Upper lobe of right lung (tissue), 1 donor: ENCODE measurements around the gene ERVW-1. TPM values are rescaled to one million over a fixed set of nuclear protein-coding genes. Genes with fewer than 3 reads are reported as not detected.

Experiments
- ATAC-seq: fragments of 200-7000 bp; cut with Tn5 transposase; one replicate; pipeline ENCODE4 v1.9.1; 2020; ENCODE audit warnings: mild to moderate bottlenecking, moderate library complexity
- DNase-seq: peaks from one replicate; pipeline ENCODE4 v3.0.0-alpha.2; 2020
- H3K27ac ChIP-seq: fragments of 200-600 bp; one replicate; pipeline ENCODE4 v1.8.0; 2022
- H3K27me3 ChIP-seq: fragments of 200-600 bp; one replicate; pipeline ENCODE4 v1.8.0; 2022; ENCODE audit warnings: mild to moderate bottlenecking
- H3K36me3 ChIP-seq: fragments of 200-600 bp; one replicate; pipeline ENCODE4 v1.8.0; 2022
- H3K4me1 ChIP-seq: fragments of 200-600 bp; one replicate; pipeline ENCODE4 v1.8.0; 2022
- H3K4me3 ChIP-seq: fragments of 200-600 bp; one replicate; pipeline ENCODE4 v1.8.0; 2022; ENCODE audit warnings: mild to moderate bottlenecking
- H3K9me3 ChIP-seq: fragments of 200-600 bp; one replicate; pipeline ENCODE4 v1.8.0; 2022
- intact Hi-C: fragments of 100-400 bp; cut with DNase I; formaldehyde crosslinking; loops from one replicate; pipeline ENCODE4 v1.11.0; 2022
- total RNA-seq: library from RNA; stranded (reverse); fragmentation: NEBNext Ultra II Directional; extraction: Animal tissue kit (Norgen Biotek cat#: 25700); gene quantifications from one replicate; pipeline ENCODE4 v1.2.1, GENCODE V29; 2021
- TF ChIP-seq, protein P1 (sequence below): fragments of 200-600 bp; IDR thresholded peaks from one replicate; pipeline ENCODE4 v1.8.0; 2022; ENCODE audit warnings: antibody characterized with exemption
- donor health status: DM: no; HTN: yes; CAD: no; lungs with severe emphysema.

Gene ERVW-1
- total RNA-seq, 1 donor from 2014 or later: not detected

DNA sequence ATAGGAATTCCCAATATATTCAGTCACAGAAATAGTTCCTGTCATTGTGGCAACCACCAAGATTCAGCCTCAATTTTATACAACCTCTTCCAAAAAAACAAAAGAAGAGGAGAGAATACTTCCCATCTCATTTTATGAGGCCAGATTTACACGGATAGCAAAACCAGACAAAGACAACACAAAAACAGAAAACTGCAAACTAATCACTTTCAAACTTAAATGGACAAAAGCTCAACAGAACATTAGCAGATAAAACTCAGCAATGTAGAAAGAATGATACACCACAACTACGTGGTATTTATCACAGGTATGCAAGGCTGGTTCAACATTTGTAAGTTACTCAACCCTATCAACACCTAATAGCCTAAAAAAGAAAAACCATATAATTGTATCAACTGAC, 28.6 kb upstream of the ERVW-1 start:
- Histone ChIP-seq H3K4me3 (no peak overlapping the region), H3K4me1 (no peaks in the 10 kb centered on the region), H3K36me3 (peaks cover 81% of the 10 kb centered on the region), H3K9me3 (no peaks in the 10 kb centered on the region), H3K27ac (no peak overlapping the region), H3K27me3 (no peaks in the 10 kb centered on the region)
- TF ChIP-seq, protein P1, sequence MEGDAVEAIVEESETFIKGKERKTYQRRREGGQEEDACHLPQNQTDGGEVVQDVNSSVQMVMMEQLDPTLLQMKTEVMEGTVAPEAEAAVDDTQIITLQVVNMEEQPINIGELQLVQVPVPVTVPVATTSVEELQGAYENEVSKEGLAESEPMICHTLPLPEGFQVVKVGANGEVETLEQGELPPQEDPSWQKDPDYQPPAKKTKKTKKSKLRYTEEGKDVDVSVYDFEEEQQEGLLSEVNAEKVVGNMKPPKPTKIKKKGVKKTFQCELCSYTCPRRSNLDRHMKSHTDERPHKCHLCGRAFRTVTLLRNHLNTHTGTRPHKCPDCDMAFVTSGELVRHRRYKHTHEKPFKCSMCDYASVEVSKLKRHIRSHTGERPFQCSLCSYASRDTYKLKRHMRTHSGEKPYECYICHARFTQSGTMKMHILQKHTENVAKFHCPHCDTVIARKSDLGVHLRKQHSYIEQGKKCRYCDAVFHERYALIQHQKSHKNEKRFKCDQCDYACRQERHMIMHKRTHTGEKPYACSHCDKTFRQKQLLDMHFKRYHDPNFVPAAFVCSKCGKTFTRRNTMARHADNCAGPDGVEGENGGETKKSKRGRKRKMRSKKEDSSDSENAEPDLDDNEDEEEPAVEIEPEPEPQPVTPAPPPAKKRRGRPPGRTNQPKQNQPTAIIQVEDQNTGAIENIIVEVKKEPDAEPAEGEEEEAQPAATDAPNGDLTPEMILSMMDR: no peak
- DNase-seq: no peak
- intact Hi-C loops: no loop called here
- no peak for ATAC-seq

DNA sequence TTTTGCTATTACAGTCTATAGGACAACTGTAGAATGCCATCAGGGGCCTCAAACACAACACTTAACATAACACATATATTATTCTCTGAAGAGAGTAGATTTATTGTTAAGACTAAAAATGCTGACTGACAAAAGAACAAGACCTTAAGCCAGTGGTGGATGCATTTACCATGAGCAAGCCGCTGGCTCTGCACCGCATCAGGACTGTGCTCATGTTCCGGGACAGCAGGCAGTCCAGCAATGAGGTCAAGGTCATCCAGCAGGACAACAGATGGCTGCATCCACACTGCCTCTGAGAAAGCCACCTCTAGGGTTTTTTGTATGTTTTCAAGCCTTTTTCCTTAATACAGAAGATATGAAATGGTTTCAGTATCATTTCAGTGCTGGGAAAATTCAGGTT, 26.8 kb upstream of the ERVW-1 start:
- H3K36me3 ChIP-seq: peaks cover 82% of the 10 kb centered on the region
- no peak overlapping the region for H3K27ac ChIP-seq
- TF ChIP-seq, protein P1: no peak

DNA sequence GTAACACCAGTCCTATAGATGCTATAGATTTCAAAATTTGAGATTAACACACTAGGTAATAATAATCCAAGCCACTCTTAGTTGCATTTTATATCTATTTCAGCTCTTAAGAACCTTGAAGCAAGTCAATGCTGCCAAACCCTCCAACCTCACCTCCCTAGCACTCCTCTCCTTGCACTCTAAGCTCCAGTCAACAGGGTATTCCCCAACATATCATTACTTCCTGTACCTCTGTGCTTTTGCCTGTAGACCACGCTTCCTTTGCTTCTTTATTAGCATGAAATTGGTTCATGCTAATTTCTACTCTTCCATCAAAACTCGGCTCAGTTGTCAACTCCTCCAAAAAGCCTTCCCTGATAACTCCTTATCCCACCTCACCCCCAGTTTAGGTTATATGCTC, 26.0 kb upstream of the ERVW-1 start:
- intact Hi-C loops: no loop called here
- Histone ChIP-seq H3K4me1 (no peaks in the 10 kb centered on the region), H3K4me3 (no peak overlapping the region), H3K9me3 (no peaks in the 10 kb centered on the region), H3K27me3 (no peaks in the 10 kb centered on the region), H3K27ac (no peak overlapping the region), H3K36me3 (peaks cover 83% of the 10 kb centered on the region)
- TF ChIP-seq, protein P1: no peak
- ATAC-seq (no peak), DNase-seq (no peak)

More for the DNA sequence above, 26.8 kb upstream of the ERVW-1 start:
- Histone ChIP-seq H3K27me3 (no peaks in the 10 kb centered on the region), H3K4me1 (no peaks in the 10 kb centered on the region), H3K9me3 (no peaks in the 10 kb centered on the region), H3K4me3 (no peak overlapping the region)
- intact Hi-C loops: no loop called here
- ATAC-seq (no peak), DNase-seq (no peak)

DNA sequence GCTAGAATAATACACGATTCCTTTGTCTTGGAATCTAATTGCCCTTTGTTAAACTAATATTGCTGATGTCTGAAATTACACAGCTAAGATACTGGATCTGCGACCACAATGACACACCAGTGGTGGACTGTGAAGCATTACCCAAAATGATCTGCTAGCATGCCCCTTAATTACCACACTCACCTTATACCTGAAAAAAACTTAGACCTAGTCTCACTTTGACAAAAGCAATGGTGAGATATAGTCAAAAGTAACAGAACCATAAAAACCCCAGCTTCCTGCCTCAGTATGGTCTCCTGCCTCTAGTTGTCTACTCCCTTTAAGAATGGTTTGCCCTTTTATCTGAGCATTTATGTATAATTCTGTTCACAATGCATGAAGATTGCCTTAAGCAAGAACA, 20.8 kb upstream of the ERVW-1 start:
- TF ChIP-seq, protein P1: no peak
- Histone ChIP-seq H3K9me3 (no peaks in the 10 kb centered on the region), H3K4me3 (no peak overlapping the region), H3K36me3 (peaks cover 95% of the 10 kb centered on the region), H3K4me1 (no peaks in the 10 kb centered on the region), H3K27me3 (no peaks in the 10 kb centered on the region), H3K27ac (no peak overlapping the region)
- ATAC-seq (no peak), DNase-seq (no peak)
- intact Hi-C loops: no loop called here

DNA sequence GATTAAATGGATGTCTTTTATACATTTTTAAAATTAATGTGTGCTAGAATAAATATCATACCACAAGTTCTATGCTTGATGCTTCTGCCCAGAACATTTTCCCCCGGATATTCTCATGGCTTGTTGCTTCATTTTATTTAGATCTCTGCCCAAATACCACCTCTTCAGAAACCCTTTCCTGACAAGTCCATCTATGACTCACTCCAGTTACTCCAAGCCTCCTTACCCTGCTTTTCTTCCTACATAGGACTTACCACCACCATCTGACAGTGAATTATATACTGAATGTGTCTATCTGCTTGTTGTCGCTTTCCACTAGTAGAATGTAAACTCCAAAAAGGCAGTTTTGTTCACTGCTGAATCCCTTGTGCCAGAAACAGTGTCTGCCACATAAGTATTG, 19.1 kb upstream of the ERVW-1 start:
- no peaks in the 10 kb centered on the region for H3K9me3 ChIP-seq
- peaks cover 96% of the 10 kb centered on the region for H3K36me3 ChIP-seq
- H3K4me3 ChIP-seq: no peak overlapping the region
- H3K27ac ChIP-seq: no peak overlapping the region
- ATAC-seq (no peak), DNase-seq (no peak)
- no peaks in the 10 kb centered on the region for H3K27me3 ChIP-seq
- TF ChIP-seq, protein P1: no peak
- intact Hi-C loops: no loop called here
- no peaks in the 10 kb centered on the region for H3K4me1 ChIP-seq

DNA sequence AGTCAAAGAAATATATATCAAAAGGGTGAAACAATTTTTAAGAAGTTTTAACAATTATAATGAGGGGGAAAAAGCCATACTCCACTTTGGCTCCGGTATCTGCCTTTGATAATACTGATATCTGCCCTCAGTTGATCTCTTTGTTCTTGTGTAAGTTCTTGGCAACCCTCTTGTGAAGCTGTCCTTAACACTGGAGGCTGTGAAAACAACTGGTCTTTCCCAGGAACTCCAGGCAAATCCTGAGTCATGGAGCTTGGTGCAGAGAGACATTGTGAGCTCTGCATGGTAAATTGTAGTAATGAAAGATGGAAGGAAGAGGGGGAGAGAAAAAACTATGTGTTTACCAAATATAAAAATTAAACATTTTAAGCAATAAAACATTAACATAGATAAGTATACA, 11.9 kb upstream of the ERVW-1 start:
- intact Hi-C loops: no loop called here
- H3K27ac ChIP-seq: no peak overlapping the region
- H3K4me3 ChIP-seq: no peak overlapping the region
- peaks cover 95% of the 10 kb centered on the region for H3K36me3 ChIP-seq
- DNase-seq: no peak
- H3K4me1 ChIP-seq: no peaks in the 10 kb centered on the region
- no peak for ATAC-seq
- H3K9me3 ChIP-seq: no peaks in the 10 kb centered on the region
- H3K27me3 ChIP-seq: no peaks in the 10 kb centered on the region
- TF ChIP-seq, protein P1: no peak
